GM18520 (cell line): Measurements from ENCODE around the gene HCRT.
"Not testable (repeated sequence)": the region's sequence is repeated elsewhere in the genome, so short reads cannot be mapped to it uniquely, and the experiment has no call there.

Experiments used
- ATAC-seq: cut with Tn5 transposase; IDR thresholded peaks from one replicate; pipeline ENCODE4 v1.9.1; 2021; ENCODE audit not compliant: unreplicated experiment

Gene HCRT

GRCh38 chr17:42180411-42180921 is 4.8 kb downstream of the HCRT start:
- no peak for ATAC-seq

DNA sequence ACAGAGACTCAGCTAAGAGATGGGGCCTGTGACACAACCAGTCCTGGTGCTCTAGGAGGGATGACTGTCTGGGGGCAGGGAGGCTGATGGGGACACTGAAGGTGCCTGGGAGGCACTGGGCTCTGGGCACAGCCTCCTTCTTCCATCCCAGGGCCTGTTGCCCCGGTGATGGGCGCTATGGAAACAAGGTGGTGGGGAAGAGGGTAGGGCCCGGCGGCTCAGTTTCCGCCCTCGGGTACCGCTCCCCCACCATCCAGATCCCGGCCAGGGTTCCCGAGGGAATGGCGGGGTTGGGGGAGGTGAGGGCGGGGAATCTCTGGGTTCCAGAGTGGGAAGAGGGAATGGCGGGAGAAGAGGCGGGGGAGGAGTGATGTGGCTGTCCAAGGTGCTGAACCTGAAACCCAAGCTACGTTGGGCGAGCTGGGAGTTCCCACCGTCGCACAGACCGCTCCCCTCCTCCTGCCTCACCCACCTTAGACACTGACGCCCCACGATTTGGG is 5.3 kb downstream of the HCRT start:
- ATAC-seq: no peak

- ATAC-seq: no peak
Measured at GRCh38 chr17:42179335-42179734, 5.9 kb downstream of the HCRT start.

DNA sequence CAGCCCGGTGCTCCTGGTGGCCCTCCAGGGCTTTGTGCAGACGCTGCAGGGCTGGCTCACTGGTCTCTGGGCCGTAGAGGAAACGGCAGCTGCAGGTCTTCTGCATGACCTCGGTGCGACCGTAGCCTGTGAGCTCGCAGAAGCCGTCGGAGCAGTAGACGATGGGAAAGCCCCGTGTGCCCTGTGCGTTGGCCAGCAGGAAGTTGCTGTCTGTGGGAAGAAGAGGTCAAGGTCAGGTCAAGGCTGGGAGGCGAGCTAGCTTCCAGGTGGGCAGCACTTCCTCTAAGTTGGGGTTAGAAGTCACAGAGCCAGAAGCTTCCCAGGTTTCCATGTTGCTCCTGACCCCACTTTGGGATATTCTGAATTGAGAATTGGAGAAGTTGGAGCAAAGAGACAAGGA is 6.4 kb downstream of the HCRT start:
- ATAC-seq: no peak

- no peak for ATAC-seq
Measured at GRCh38 chr17:42177684-42178083, 7.6 kb downstream of the HCRT start.

- no peak for ATAC-seq
Measured at GRCh38 chr17:42174126-42174783, 11.0 kb downstream of the HCRT start.

- ATAC-seq: no peak
Measured at GRCh38 chr17:42171831-42172230, 13.4 kb downstream of the HCRT start.

DNA sequence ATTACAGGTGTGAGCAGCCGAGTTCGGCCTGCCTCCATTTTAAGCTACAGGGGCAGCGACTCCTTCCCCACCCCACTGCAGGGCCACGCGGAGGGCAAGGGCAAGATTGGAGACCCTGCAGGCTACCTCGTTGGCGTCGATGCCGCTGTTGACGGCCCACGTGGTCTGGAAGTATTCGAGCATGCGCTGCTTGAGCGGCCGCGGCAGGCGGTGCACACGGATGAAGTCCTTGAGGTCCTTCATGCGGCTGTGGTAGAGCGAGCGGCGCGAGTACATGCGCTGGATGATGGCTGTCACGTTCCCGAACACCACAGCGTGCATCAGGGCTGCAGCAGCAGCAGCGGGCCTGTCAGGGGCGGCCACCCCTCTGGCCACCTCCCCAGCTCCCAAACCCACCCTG is 15.9 kb downstream of the HCRT start:
- no peak for ATAC-seq

DNA sequence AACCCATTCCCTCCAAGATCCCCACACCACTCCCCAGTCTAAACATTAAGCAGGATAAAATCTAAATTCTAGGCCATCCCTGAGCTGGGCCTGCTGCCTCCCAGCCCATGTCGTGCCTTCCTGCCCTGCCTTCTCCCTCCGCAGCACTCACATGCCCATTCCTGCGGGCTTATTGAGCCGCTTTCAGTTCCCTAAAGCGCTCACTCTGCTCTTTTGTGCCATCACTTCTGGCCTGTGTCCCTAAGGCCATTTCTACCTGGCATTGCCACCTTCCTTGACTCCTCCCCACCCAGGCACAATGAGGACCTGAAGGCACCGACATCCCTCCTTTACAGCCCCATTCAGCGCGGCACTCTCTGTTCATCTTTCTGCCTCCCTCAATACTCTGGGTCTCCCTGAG is 17.4 kb downstream of the HCRT start:
- ATAC-seq: no peak

- ATAC-seq: no peak
Measured at GRCh38 chr17:42166196-42166763, 19.0 kb downstream of the HCRT start.

DNA sequence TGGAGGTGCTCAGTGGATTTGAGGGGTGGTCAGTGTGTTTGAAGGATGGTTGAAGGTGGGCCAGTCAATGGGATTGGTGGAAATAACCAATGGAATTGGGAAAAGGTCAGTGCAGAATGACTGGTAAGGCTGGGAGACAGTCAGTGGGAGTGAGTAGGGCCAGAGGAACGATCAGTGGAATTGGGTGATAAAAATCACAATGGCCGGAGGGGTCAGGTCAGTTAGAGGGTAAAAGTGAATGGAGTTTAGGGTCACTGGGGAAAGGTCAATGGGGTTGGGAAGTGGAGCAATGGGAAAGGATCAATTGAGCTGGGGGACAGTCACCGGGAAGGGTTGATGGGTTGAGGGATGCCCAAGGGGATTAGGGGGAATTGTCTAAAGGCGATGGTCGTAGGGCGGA is 19.5 kb downstream of the HCRT start:
- ATAC-seq: no peak

GRCh38 chr17:42163696-42164407 is 21.4 kb downstream of the HCRT start:
- no peak for ATAC-seq

GRCh38 chr17:42163113-42163512 is 22.1 kb downstream of the HCRT start:
- no peak for ATAC-seq

DNA sequence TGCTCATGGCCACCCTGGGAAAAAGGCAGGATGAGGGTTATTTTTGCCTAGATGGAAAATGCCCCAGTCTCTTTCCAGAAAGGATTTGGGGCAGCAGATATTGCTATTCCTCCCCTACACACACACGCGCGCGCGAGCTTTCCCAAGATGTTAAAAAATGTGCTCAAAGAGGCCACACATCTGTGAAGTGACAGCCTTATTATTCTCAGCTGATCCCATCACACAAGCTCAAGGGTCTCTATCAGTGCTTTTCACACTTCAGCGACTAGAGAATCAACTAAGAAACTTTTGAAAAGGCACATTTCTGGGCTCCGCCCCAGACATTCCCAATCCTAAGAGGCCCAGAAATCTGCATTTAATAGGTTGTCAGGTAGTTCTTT is 24.7 kb downstream of the HCRT start:
- ATAC-seq: no peak

GRCh38 chr17:42159796-42160530 is 25.3 kb downstream of the HCRT start:
- ATAC-seq: no peak

GRCh38 chr17:42155614-42156045 is 29.6 kb downstream of the HCRT start:
- ATAC-seq: no peak

GRCh38 chr17:42153919-42154742 is 31.1 kb downstream of the HCRT start:
- no peak for ATAC-seq

- ATAC-seq: no peak
Measured at GRCh38 chr17:42146911-42147607, 38.2 kb downstream of the HCRT start.

GRCh38 chr17:42143138-42143537 is 42.1 kb downstream of the HCRT start:
- ATAC-seq: not testable (repeated sequence)

- no peak for ATAC-seq
Measured at GRCh38 chr17:42142371-42142896, 42.8 kb downstream of the HCRT start.
